OCI-LY3 (cell line): ENCODE measurements around the gene SAPCD1.

Experiments used
- CTCF ChIP-seq: fragments of 200-600, 300-600 bp; sonication (generic); IDR thresholded peaks from 2 replicates; pipeline ENCODE4 v1.5.1; 2014; ENCODE audit warnings: antibody characterized with exemption, low read length, low read depth
- EZH2phosphoT487 ChIP-seq: fragments of 200-600 bp; shearing (Covaris generic); IDR thresholded peaks from 2 replicates; pipeline ENCODE4 v1.6.1; 2018; ENCODE audit warnings: antibody characterized with exemption, mixed run types, low read depth

GRCh38 chr6:31767096-31767645, 4.7 kb downstream of the SAPCD1 start:
- TF ChIP-seq EZH2phosphoT487 (no peak), CTCF (no peak)
